ENCODE results near the gene RAB11B. TPM values are rescaled to one million over a fixed set of nuclear protein-coding genes. Genes with fewer than 3 reads are reported as not detected.

Gene RAB11B
- total and polyA plus RNA-seq, 10 of the 15 experiments (the other 5 are each of a cell fraction or from before 2014, with no cell fraction given): 0.92 to 82.5 (median 17.9) TPM

- in situ Hi-C loops (cut with MboI) (no loop called here), intact Hi-C loops (cut with micrococcal nuclease; ENCODE audit: unreplicated experiment) (no loop called here)
- no peak for ATAC-seq
These were observed 56.0 kb downstream of the RAB11B start for GRCh38 chr19:8446061-8446709.

More at GRCh38 chr19:8446061-8446709, 56.0 kb downstream of the RAB11B start:
- Histone ChIP-seq H3K4me1 (ENCODE audit: control insufficient read depth, insufficient read depth, low read length) (peaks cover 13% of the 10 kb centered on the region), H3K4me2 (ENCODE audit: control insufficient read depth, insufficient read depth) (peak overlapping the region; percentile 86), H3K4me3 (peak overlapping the region; percentile 85), H4K20me1 (ENCODE audit: control insufficient read depth, insufficient read depth) (peaks cover 13% of the 10 kb centered on the region), H3K79me2 (ENCODE audit: control insufficient read depth, insufficient read depth, low read length) (peaks cover 59% of the 10 kb centered on the region), H2AFZ (ENCODE audit: control insufficient read depth, low read depth, low read length) (no peak overlapping the region), H3K9ac (ENCODE audit: control insufficient read depth, insufficient read depth, low read length) (peak overlapping the region; percentile 99), H3K27me3 (replicated peaks in 1 of 2; ENCODE audit: control insufficient read depth in 2 of 2, insufficient read depth in 2 of 2, low read length in 1 of 2) (no peaks in the 10 kb centered on the region), H3K27ac (ENCODE audit: control insufficient read depth, insufficient read depth) (peak overlapping the region; percentile 85), H3K9me3 (replicated peaks; ENCODE audit: control insufficient read depth, insufficient read depth, low read length) (no peaks in the 10 kb centered on the region), H3K36me3 (ENCODE audit: control insufficient read depth in 2 of 2, insufficient read depth in 2 of 2, low read length in 1 of 2) (peaks cover 0 to 9% of the 10 kb centered on the region in 2 experiments; a peak in 2 of 4 replicates)
- RAD21 ChIA-PET (ENCODE audit: unreplicated experiment): interaction anchor here (0.5 to 2.0 kb wide), 5 partner anchors 32 to 133 kb away, joined by 3 to 8 read pairs (median 3); partner anchors contain the start of genes MARCHF2 and ZNF414
- WGBS (ENCODE audit: insufficient coverage, insufficient replicate concordance, low lambda C conversion rate, missing lambda C conversion rate): 4% methylated on average over 16 of the region's 16 CpGs
- CTCF ChIA-PET: interaction anchor here (0.6 to 3.7 kb wide), 9 partner anchors 10 to 690 kb away, joined by 3 to 20 read pairs (median 7); partner anchors contain the start of genes MARCHF2, MYO1F and RAB11B
- no peak for FAIRE-seq
- no peak for TF ChIP-seq RBBP5 (conservative IDR thresholded peaks at IDR 0.05)
- no peak for TF ChIP-seq NFYB (IDR thresholded peaks at IDR 0.05; ENCODE audit: insufficient read depth, low read depth, low read length)
- TF ChIP-seq KDM1A (IDR thresholded peaks at IDR 0.05; ENCODE audit: borderline replicate concordance): no peak
- TF ChIP-seq MAX (IDR thresholded peaks at IDR 0.05; ENCODE audit: low read depth, low read length): no peak
- no peak for TF ChIP-seq ATF2 (IDR thresholded peaks at IDR 0.05; ENCODE audit: low read length)
- TF ChIP-seq CUX1 (IDR thresholded peaks at IDR 0.05; ENCODE audit: insufficient replicate concordance, low read depth, low read length): no peak
- TF ChIP-seq JUND (IDR thresholded peaks at IDR 0.05; ENCODE audit: low read depth, low read length): no peak
- TF ChIP-seq RAD21 (IDR thresholded peaks at IDR 0.05; ENCODE audit: insufficient read depth, low read depth, low read length): no peak
- no peak for TF ChIP-seq CHD2 (IDR thresholded peaks at IDR 0.05; ENCODE audit: borderline replicate concordance, low read depth, low read length)
- no peak for TF ChIP-seq KLF5 (IDR thresholded peaks at IDR 0.05; ENCODE audit: partially characterized antibody)
- TF ChIP-seq MEF2B (IDR thresholded peaks at IDR 0.05; ENCODE audit: partially characterized antibody, poor library complexity, severe bottlenecking): no peak
- no peak for TF ChIP-seq ESRRA (IDR thresholded peaks at IDR 0.05; ENCODE audit: low read length)
- TSS peak; percentile 67 for BruUV-seq (replicated peaks)
- POLR2A ChIA-PET: interaction anchor here (0.6 to 3.1 kb wide), 7 partner anchors 10 to 103 kb away, joined by 3 to 14 read pairs (median 6); partner anchors contain the start of genes KANK3 and MARCHF2
- SMC1A ChIA-PET (ENCODE audit: uncharacterized antibody, unreplicated experiment): interaction anchor here (0.6 to 1.5 kb wide), 6 partner anchors 10 to 724 kb away, joined by 3 to 7 read pairs (median 3); no protein-coding TSS in a partner anchor
- DNase-seq (ENCODE audit: low read depth, low spot score): no peak
